WTC11 (cell line): ENCODE data around the gene UGDH. TPM values are rescaled to one million over a fixed set of nuclear protein-coding genes. Genes with fewer than 3 reads are reported as not detected.

Experiments
- ATAC-seq: fragments of 200-7000 bp; cut with Tn5 transposase; 2 replicates; pipeline ENCODE4 v1.10.0; 2021; ENCODE audit warnings: mild to moderate bottlenecking, moderate library complexity
- CTCF ChIA-PET: fragments of 300-600 bp; sonication (Branson Sonifier 250); formaldehyde crosslinking; loops from one replicate; lab custom pipeline; 2021; ENCODE audit warnings: antibody characterized with exemption; lab: Charles Lee
- POLR2A ChIA-PET: fragments of 350-600 bp; sonication (Branson Sonifier 250); formaldehyde crosslinking; loops from one replicate; lab custom pipeline; 2021; ENCODE audit warnings: antibody characterized with exemption; lab: Charles Lee
- DNase-seq: peaks from one replicate; pipeline ENCODE4 v3.0.0; 2021; ENCODE audit warnings: low spot score
- H3K27ac Mint-ChIP-seq: 2 replicates; pipeline ENCODE4 v1.8.0; 2021; ENCODE audit warnings: mixed read lengths
- H3K27me3 Mint-ChIP-seq: 2 replicates; pipeline ENCODE4 v1.8.0; 2021; ENCODE audit warnings: low read depth, mild to moderate bottlenecking, moderate library complexity, mixed read lengths
- H3K36me3 Mint-ChIP-seq: 2 replicates; pipeline ENCODE4 v1.8.0; 2021; ENCODE audit warnings: mixed read lengths
- H3K4me1 Mint-ChIP-seq: 2 replicates; pipeline ENCODE4 v1.8.0; 2022; ENCODE audit warnings: mixed read lengths
- H3K4me3 Mint-ChIP-seq: 2 replicates; pipeline ENCODE4 v1.8.0; 2021; ENCODE audit warnings: mild to moderate bottlenecking, moderate library complexity, mixed read lengths
- H3K9me3 Mint-ChIP-seq: 2 replicates; pipeline ENCODE4 v1.8.0; 2021; ENCODE audit warnings: mixed read lengths
- CDX4 ChIP-seq: fragments of 250-450 bp; sonication (Bioruptor Pico); IDR thresholded peaks from 2 replicates; pipeline ENCODE4 v1.9.0; 2021; ENCODE audit warnings: moderate library complexity, mild to moderate bottlenecking, inconsistent platforms, borderline replicate concordance
- CREM ChIP-seq: sonication (generic); formaldehyde crosslinking; IDR thresholded peaks from 2 replicates; pipeline ENCODE4 v1.8.1; 2022; ENCODE audit warnings: mild to moderate bottlenecking, missing genetic modification reagents, moderate library complexity
- E2F1 ChIP-seq: sonication (generic); formaldehyde crosslinking; IDR thresholded peaks from 2 replicates; pipeline ENCODE4 v1.8.0; 2022; ENCODE audit warnings: mild to moderate bottlenecking, missing genetic modification reagents
- ELF4 ChIP-seq: sonication (generic); formaldehyde crosslinking; IDR thresholded peaks from 2 replicates; pipeline ENCODE4 v1.8.1; 2022; ENCODE audit warnings: low read depth, mild to moderate bottlenecking, moderate library complexity, missing genetic modification reagents
- EMX1 ChIP-seq: fragments of 250-450 bp; sonication (Bioruptor Pico); IDR thresholded peaks from 2 replicates; pipeline ENCODE4 v1.8.0; 2021; ENCODE audit warnings: mild to moderate bottlenecking
- FOXJ3 ChIP-seq: sonication (generic); formaldehyde crosslinking; IDR thresholded peaks from 2 replicates; pipeline ENCODE4 v1.9.0; 2021; ENCODE audit warnings: missing genetic modification reagents, mild to moderate bottlenecking, borderline replicate concordance
- IRF2 ChIP-seq: sonication (generic); formaldehyde crosslinking; IDR thresholded peaks from 2 replicates; pipeline ENCODE4 v1.8.0; 2022; ENCODE audit warnings: low read depth, missing genetic modification reagents, borderline replicate concordance
- MXD4 ChIP-seq: fragments of 250-450 bp; sonication (Bioruptor Pico); IDR thresholded peaks from 2 replicates; pipeline ENCODE4 v1.8.0; 2021; ENCODE audit warnings: mild to moderate bottlenecking, moderate library complexity, borderline replicate concordance
- NR2C2 ChIP-seq: sonication (generic); formaldehyde crosslinking; IDR thresholded peaks from 2 replicates; pipeline ENCODE4 v1.8.0; 2022; ENCODE audit warnings: mild to moderate bottlenecking, missing genetic modification reagents
- SMAD4 ChIP-seq: sonication (generic); formaldehyde crosslinking; IDR thresholded peaks from 2 replicates; pipeline ENCODE4 v1.8.0; 2022; ENCODE audit warnings: mild to moderate bottlenecking, missing genetic modification reagents
- SOX15 ChIP-seq: fragments of 250-450 bp; sonication (Bioruptor Pico); IDR thresholded peaks from 2 replicates; pipeline ENCODE4 v1.9.0; 2021; ENCODE audit warnings: mild to moderate bottlenecking
- ZBTB21 ChIP-seq: sonication (generic); formaldehyde crosslinking; IDR thresholded peaks from 2 replicates; pipeline ENCODE4 v1.8.1; 2023; ENCODE audit warnings: mild to moderate bottlenecking, missing genetic modification reagents, borderline replicate concordance
- ZNF263 ChIP-seq: sonication (generic); formaldehyde crosslinking; IDR thresholded peaks from 2 replicates; pipeline ENCODE4 v1.8.1; 2022; ENCODE audit warnings: low read depth, mild to moderate bottlenecking, moderate library complexity, missing genetic modification reagents
- ZNF281 ChIP-seq: sonication (generic); formaldehyde crosslinking; IDR thresholded peaks from 2 replicates; pipeline ENCODE4 v1.8.0; 2023; ENCODE audit warnings: mild to moderate bottlenecking, missing genetic modification reagents
- ZNF396 ChIP-seq: fragments of 250-450 bp; sonication (Bioruptor Pico); IDR thresholded peaks from 2 replicates; pipeline ENCODE4 v1.8.0; 2021; ENCODE audit warnings: mild to moderate bottlenecking, moderate library complexity, borderline replicate concordance
- total RNA-seq: library from RNA; stranded (reverse); gene quantifications from 3 replicates; pipeline ENCODE4 v1.2.3, GENCODE V29; 2021
- TF ChIP-seq, protein P1 (sequence below): sonication (generic); formaldehyde crosslinking; IDR thresholded peaks from 2 replicates; pipeline ENCODE4 v1.8.1; 2022; ENCODE audit warnings: low read depth, mild to moderate bottlenecking, moderate library complexity, missing genetic modification reagents, borderline replicate concordance
- TF ChIP-seq, protein P2 (sequence below): sonication (generic); formaldehyde crosslinking; IDR thresholded peaks from 2 replicates; pipeline ENCODE4 v1.8.1; 2023; ENCODE audit warnings: mild to moderate bottlenecking, missing genetic modification reagents, borderline replicate concordance
- TF ChIP-seq, protein P3 (sequence below): sonication (generic); formaldehyde crosslinking; IDR thresholded peaks from 2 replicates; pipeline ENCODE4 v1.8.1; 2022; ENCODE audit warnings: low read depth, missing genetic modification reagents, borderline replicate concordance

The UGDH gene
- total RNA-seq, 1 experiment from 2014 or later = 97.5 TPM

- Mint-ChIP-seq H3K27me3 (no peaks in the 10 kb centered on the region), H3K4me3 (no peak overlapping the region), H3K4me1 (peaks cover 2% of the 10 kb centered on the region), H3K36me3 (peaks cover 32% of the 10 kb centered on the region), H3K9me3 (peaks cover 14% of the 10 kb centered on the region), H3K27ac (no peak overlapping the region)
- CTCF ChIA-PET = interaction anchor here (1.3 kb wide), 1 partner anchor 9 kb away, joined by 4 read pairs; no protein-coding TSS in a partner anchor
- ATAC-seq = no peak
- TF ChIP-seq NR2C2 (no peak), ZNF281 (no peak), CDX4 (CRISPR knock-in tag) (no peak), EMX1 (CRISPR knock-in tag) (no peak), SOX15 (CRISPR knock-in tag) (no peak), ELF4 (CRISPR knock-in tag) (no peak), MXD4 (CRISPR knock-in tag) (no peak), FOXJ3 (no peak), ZNF396 (CRISPR knock-in tag) (no peak), ZBTB21 (CRISPR knock-in tag) (no peak)
- TF ChIP-seq, protein P1, sequence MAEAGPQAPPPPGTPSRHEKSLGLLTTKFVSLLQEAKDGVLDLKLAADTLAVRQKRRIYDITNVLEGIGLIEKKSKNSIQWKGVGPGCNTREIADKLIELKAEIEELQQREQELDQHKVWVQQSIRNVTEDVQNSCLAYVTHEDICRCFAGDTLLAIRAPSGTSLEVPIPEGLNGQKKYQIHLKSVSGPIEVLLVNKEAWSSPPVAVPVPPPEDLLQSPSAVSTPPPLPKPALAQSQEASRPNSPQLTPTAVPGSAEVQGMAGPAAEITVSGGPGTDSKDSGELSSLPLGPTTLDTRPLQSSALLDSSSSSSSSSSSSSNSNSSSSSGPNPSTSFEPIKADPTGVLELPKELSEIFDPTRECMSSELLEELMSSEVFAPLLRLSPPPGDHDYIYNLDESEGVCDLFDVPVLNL (CRISPR knock-in tag) = no peak
- TF ChIP-seq, protein P2, sequence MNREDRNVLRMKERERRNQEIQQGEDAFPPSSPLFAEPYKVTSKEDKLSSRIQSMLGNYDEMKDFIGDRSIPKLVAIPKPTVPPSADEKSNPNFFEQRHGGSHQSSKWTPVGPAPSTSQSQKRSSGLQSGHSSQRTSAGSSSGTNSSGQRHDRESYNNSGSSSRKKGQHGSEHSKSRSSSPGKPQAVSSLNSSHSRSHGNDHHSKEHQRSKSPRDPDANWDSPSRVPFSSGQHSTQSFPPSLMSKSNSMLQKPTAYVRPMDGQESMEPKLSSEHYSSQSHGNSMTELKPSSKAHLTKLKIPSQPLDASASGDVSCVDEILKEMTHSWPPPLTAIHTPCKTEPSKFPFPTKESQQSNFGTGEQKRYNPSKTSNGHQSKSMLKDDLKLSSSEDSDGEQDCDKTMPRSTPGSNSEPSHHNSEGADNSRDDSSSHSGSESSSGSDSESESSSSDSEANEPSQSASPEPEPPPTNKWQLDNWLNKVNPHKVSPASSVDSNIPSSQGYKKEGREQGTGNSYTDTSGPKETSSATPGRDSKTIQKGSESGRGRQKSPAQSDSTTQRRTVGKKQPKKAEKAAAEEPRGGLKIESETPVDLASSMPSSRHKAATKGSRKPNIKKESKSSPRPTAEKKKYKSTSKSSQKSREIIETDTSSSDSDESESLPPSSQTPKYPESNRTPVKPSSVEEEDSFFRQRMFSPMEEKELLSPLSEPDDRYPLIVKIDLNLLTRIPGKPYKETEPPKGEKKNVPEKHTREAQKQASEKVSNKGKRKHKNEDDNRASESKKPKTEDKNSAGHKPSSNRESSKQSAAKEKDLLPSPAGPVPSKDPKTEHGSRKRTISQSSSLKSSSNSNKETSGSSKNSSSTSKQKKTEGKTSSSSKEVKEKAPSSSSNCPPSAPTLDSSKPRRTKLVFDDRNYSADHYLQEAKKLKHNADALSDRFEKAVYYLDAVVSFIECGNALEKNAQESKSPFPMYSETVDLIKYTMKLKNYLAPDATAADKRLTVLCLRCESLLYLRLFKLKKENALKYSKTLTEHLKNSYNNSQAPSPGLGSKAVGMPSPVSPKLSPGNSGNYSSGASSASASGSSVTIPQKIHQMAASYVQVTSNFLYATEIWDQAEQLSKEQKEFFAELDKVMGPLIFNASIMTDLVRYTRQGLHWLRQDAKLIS (CRISPR knock-in tag) = no peak
- POLR2A ChIA-PET = no interaction called here
- DNase-seq = no peak
Measured at GRCh38 chr4:39568805-39569204, 41.6 kb upstream of the UGDH start.

DNA sequence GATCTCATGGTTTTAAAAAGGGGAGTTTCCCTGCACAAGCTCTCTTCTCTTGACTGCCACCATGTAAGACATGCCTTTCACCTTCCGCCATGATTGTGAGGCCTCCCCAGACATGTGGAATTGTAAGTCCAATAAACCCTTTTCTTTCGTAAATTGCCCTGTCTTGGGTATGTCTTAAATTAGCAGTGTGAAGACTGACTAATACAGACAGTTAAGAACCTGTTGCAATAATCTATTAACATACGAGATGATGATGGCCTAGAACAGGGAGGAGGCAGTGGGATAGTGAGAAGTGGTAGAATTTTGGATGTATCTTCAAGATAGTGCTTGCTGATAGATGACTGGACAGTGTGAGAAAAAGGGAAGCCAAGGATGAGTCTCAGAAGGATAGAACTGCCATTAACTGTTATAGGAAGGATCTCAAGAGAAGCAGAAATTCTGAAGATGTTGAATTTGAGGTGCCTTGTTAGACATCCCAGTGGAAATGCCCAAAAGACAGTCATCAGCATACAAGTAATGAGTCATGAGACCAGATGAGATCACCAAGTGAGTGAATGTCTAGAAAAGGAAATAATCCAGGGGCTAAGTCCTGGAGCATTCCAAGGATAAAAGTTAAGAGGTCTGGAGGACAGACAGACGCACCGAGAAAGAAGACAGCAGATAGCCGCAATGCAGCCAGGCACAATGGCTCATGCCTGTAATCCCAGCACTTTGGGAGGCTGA, 38.8 kb upstream of the UGDH start:
- POLR2A ChIA-PET = no interaction called here
- CTCF ChIA-PET = no interaction called here
- H3K4me3 Mint-ChIP-seq = no peak overlapping the region
- ATAC-seq (no peak), DNase-seq (no peak)
- H3K4me1 Mint-ChIP-seq = peaks cover 7% of the 10 kb centered on the region
- H3K36me3 Mint-ChIP-seq = peaks cover 27% of the 10 kb centered on the region
- H3K27me3 Mint-ChIP-seq = no peaks in the 10 kb centered on the region
- peaks cover 14% of the 10 kb centered on the region for H3K9me3 Mint-ChIP-seq
- H3K27ac Mint-ChIP-seq = no peak overlapping the region
- TF ChIP-seq ZNF281 = no peak
- TF ChIP-seq, protein P3, sequence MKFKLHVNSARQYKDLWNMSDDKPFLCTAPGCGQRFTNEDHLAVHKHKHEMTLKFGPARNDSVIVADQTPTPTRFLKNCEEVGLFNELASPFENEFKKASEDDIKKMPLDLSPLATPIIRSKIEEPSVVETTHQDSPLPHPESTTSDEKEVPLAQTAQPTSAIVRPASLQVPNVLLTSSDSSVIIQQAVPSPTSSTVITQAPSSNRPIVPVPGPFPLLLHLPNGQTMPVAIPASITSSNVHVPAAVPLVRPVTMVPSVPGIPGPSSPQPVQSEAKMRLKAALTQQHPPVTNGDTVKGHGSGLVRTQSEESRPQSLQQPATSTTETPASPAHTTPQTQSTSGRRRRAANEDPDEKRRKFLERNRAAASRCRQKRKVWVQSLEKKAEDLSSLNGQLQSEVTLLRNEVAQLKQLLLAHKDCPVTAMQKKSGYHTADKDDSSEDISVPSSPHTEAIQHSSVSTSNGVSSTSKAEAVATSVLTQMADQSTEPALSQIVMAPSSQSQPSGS (CRISPR knock-in tag) = no peak
- no peak for TF ChIP-seq CREM (CRISPR knock-in tag)
- no peak for TF ChIP-seq E2F1 (CRISPR knock-in tag)
- TF ChIP-seq SMAD4 (CRISPR knock-in tag) = no peak
- TF ChIP-seq ZNF263 = no peak
- no peak for TF ChIP-seq IRF2
